NT2/D1 (cell line): ENCODE results near the gene FLNB.

Experiments
- SUZ12 ChIP-seq: IDR thresholded peaks from 2 replicates; pipeline ENCODE4 v1.6.1; 2011; ENCODE audit not compliant: insufficient read length, insufficient read depth; ENCODE audit errors: extremely low read depth
- YY1 ChIP-seq: IDR thresholded peaks from 2 replicates; pipeline ENCODE4 v1.6.1; 2011; ENCODE audit not compliant: insufficient read length, insufficient read depth
- ZNF274 ChIP-seq: IDR thresholded peaks from 2 replicates; pipeline ENCODE4 v1.6.1; 2011; ENCODE audit warnings: mild to moderate bottlenecking, low read depth, low read length

- TF ChIP-seq YY1 (no peak), SUZ12 (no peak), ZNF274 (no peak)
These were observed 70.4 kb downstream of the FLNB start for GRCh38 chr3:58078610-58079009.
